Nucleus accumbens (tissue), 56 donors: ENCODE measurements around the gene CDK18.

Experiments used
- DNase-seq, 56 donors: peaks; one replicate each; lab custom pipeline; 2025; lab: John Stamatoyannopoulos, UW

CDK18 gene

GRCh38 chr1:205534444-205534985 is 30.0 kb downstream of the CDK18 start:
- no peak for DNase-seq

DNA sequence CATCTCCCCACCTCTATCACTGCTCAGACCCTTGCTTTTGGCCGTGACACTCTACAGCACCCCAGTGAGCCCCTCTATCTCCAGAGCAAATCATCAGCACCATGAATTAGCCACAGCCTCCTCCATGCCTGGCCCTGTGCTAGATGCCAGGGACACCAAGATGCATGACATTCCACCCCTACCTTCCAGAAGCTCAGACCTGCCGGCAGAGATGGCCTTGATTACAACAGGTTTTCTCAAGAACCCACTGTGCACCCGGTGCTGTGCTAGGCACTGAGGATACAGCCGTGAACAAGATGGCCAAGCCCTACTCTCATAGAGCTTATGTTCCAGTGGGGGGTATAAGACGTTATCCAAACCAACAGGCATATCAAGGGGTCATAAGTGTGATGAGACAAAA is 30.6 kb downstream of the CDK18 start:
- no peak for DNase-seq

GRCh38 chr1:205535866-205536758 is 31.6 kb downstream of the CDK18 start:
- no peak for DNase-seq

DNA sequence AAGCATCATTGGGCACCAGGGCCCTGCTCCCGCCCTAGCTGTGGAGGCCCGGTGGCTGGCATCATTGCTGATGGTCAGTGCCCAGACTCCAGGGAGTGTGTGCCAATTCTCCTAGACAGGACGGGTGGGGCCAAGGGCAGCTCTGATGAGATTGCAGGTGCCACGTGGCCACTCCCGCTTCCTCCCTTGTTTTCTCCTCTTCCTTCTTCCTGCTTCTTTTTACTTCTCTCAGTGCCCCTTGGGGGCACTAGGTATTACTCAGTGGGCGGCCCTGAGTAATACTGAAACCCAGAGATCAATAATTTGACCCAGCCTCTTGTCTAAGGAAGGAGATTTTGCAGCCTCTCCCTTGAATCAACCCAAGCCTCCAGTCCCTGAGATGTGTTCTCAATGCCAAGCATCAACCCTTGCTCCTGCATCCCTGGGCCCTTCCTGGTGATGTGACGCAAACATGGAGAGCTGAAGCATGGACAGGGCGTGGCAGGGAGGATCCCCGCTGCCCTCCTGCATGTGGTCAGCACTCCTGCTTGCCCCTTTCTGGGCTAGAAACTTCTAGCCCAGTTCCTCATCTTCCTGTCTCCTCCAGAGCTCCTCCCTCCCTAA is 32.4 kb downstream of the CDK18 start:
- DNase-seq, result peak in 42 of 56 donors; percentile 17 to 83 (median 58)

GRCh38 chr1:205537386-205538018 is 33.0 kb downstream of the CDK18 start:
- DNase-seq, result no peak

DNA sequence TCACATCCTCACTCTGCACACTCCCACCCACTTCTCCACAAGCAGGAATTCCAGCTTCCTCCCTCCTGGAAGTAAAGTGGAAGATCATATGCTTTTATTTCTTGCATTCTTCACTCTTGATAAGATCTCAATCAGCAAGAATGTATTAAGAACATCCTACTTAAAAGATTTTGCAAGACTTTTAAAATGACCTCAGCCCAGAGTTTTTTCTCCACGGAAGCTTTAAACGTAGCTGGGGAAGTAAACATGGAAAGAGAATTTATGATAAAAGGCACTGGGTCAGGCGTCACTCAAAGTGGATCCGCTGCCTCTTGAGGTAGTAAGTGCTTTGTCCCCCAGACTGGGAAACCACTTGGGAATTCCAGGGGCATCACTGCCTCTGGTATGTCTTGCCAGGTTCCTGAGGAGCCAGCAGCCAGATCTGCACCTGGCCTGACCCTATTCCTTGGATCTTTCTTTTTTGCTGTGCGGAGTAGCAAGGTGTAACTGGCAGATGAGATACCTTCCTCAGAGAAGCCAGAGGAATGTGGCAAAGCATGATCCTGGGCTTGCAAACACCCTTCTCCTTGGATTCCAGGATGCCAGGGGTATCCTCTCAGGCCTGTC is 33.9 kb downstream of the CDK18 start:
- DNase-seq, result no peak

DNA sequence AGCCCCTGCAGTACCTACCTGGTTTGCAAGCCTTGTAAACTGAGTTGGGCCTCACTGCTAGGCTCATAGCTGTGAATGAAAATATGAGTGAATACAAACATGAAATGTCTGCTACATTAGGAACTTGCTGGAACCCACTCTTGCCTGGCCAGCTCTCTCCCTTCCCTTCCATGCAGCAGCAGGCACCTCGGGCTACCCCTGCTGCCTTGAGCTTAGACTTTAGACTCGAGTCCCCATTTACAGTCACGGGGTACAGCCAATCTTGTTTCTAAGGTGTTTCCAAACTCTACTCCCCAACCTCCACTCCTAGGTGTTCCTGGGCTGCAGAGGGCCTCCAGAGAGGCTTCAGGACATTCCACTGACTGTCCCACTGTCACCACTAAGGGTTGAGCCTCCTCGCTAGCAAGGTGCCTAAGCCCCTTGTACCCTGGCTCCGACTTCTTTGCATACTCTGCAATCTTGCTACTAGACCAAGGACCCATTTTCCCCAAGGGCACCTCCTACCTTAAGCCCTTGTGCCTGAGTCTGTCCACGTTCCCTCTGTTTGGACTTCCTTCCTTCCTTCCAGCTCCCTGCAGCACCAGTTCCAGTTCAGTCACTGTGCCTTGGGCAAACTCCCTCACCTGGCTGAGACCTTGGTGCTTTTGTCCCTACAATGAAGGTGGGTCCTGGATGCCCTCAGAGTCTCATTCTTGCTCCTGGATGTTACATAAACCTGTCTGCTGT is 36.9 kb downstream of the CDK18 start:
- no peak for DNase-seq

GRCh38 chr1:205542367-205542766 is 37.9 kb downstream of the CDK18 start:
- no peak for DNase-seq

- DNase-seq, result peak in 51 of 56 donors; percentile 23 to 92 (median 74)
These were observed 39.2 kb downstream of the CDK18 start for GRCh38 chr1:205543351-205544301.

GRCh38 chr1:205545001-205545919 is 40.8 kb downstream of the CDK18 start:
- no peak for DNase-seq

DNA sequence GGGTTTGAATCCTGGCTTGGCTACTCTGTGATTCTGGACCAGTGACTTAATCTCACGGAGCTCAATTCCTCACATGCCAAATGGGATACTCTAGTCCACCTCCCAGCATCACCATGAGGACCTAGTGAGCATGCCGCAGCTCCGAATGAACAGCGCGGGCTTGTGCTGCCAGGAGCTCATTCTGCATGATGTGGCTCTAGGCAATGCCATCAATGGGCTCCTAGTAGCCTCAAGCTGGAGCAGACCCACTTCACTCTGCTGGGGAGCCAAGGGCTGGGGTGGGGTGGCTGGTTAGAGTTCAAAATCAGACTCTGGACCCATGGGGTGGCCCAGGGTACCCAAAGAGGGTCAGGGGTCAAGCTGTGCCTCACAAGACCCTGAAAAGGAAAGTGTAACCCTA is 41.5 kb downstream of the CDK18 start:
- no peak for DNase-seq

- DNase-seq, result no peak
These were observed 42.1 kb downstream of the CDK18 start for GRCh38 chr1:205546541-205546940.

- no peak for DNase-seq
These were observed 43.7 kb downstream of the CDK18 start for GRCh38 chr1:205547936-205548827.

- no peak for DNase-seq
These were observed 49.8 kb downstream of the CDK18 start for GRCh38 chr1:205554026-205554811.

DNA sequence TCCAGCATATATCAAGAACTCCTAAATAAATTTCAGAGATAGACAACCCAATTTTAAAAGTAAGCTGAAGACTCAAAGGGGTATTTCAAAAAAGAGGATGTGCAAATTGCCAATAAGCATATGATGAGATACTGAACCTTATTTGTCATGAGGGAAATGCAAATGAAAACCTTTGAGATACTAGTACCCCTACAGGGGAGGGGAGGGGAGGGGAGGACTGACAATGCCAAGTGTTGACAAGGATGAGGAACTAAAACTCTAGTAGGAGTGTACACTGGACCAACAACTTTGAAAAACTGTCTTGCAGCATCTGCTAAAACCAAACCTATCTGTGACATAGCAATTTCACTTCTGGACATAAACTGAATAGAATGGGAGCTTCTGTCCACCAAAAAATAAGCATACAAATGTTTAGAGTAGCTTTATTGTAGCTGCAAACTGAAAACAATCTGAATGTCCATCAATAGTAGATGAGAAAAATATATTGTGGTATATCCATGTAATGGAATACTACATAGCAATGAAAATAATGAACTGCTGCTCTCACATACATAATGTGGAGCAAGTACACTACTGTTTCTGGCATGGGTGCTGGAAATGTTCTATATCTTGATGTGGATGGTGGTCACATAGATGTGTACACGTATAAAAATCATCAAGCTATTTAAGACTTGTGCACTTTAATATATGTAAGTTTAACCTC is 57.2 kb downstream of the CDK18 start:
- no peak for DNase-seq
